Spleen (tissue), 11 donors: Measurements from ENCODE around the gene ATOH8. TPM values are rescaled to one million over a fixed set of nuclear protein-coding genes. Genes with fewer than 3 reads are reported as not detected.

Source experiments
- DNase-seq: peaks from one replicate; pipeline ENCODE4 v3.0.0-alpha.2; 2020
- H3K27ac ChIP-seq, 8 donors: fragments of 200-600 bp; sonication (generic) in 7 of 8; 1 replicate in 4 of 8; 2 replicates in 4 of 8; pipeline versions ENCODE4 v1.5.0 to v1.8.0; 2016 to 2021; ENCODE audit warnings: inconsistent platforms in 4 of 8, mild to moderate bottlenecking in 4 of 8, moderate library complexity in 1 of 8
- H3K27me3 ChIP-seq, 7 donors: fragments of 200-600 bp; sonication (generic) in 6 of 7; replicated peaks in 1 of 7; 1 replicate in 4 of 7; 2 replicates in 3 of 7; pipeline versions ENCODE4 v1.5.0 to v1.8.0; 2016 to 2021; ENCODE audit warnings: inconsistent platforms in 3 of 7, mild to moderate bottlenecking in 1 of 7
- H3K36me3 ChIP-seq, 6 donors: fragments of 200-600 bp; sonication (generic) in 5 of 6; 1 replicate in 4 of 6; 2 replicates in 2 of 6; pipeline versions ENCODE4 v1.5.0 to v1.8.0; 2016 to 2021; ENCODE audit warnings: inconsistent platforms in 2 of 6
- H3K4me1 ChIP-seq, 6 donors: fragments of 200-600 bp; sonication (generic) in 5 of 6; 1 replicate in 3 of 6; 2 replicates in 3 of 6; pipeline versions ENCODE4 v1.5.0 to v1.8.0; 2016 to 2021; ENCODE audit warnings: inconsistent platforms in 3 of 6
- H3K4me3 ChIP-seq, 8 donors: fragments of 200-600 bp; sonication (generic) in 7 of 8; 1 replicate in 4 of 8; 2 replicates in 4 of 8; pipeline versions ENCODE4 v1.5.0 to v1.8.0; 2016 to 2021; ENCODE audit warnings: inconsistent platforms in 4 of 8, mild to moderate bottlenecking in 4 of 8, moderate library complexity in 2 of 8
- H3K9me3 ChIP-seq, 8 donors: fragments of 200-600 bp; sonication (generic) in 7 of 8; 1 replicate in 4 of 8; 2 replicates in 4 of 8; pipeline versions ENCODE4 v1.5.0 to v1.8.0; 2016 to 2021; ENCODE audit warnings: inconsistent platforms in 4 of 8
- POLR2A ChIP-seq, 3 donors: fragments of 450-650 bp; IDR thresholded peaks; one replicate each; pipeline ENCODE4 v1.5.1; 2017; ENCODE audit warnings: antibody characterized with exemption in 3 of 3, mild to moderate bottlenecking in 1 of 3
- POLR2AphosphoS5 ChIP-seq, 3 donors: sonication (generic); formaldehyde crosslinking; IDR thresholded peaks; one replicate each; pipeline ENCODE4 v1.5.1; 2017; ENCODE audit warnings: antibody characterized with exemption in 3 of 3
- WGBS, 5 donors: extraction: QIAGEN DNeasy Blood & Tissue Kit in 3 of 5; methylation state at CpG; one replicate each; pipeline versions ENCODE4 v1.1.5 to v1.1.7; 2013 to 2018; 5-methylcytosine and 5-hydroxymethylcytosine counted together
- intact Hi-C: fragments of 100-400 bp; cut with DNase I; formaldehyde crosslinking; loops from one replicate; pipeline ENCODE4 v1.15.0; 2023; ENCODE audit warnings: low total_unique reads
- polyA plus RNA-seq, 3 donors: library from polyadenylated mRNA; stranded (reverse); fragments of 200-250 nt; gene quantifications; one replicate each; pipeline ENCODE4 v1.2.1, GENCODE V29; 2013
- total RNA-seq, 7 donors: library from RNA; depleted of rRNA in 3 of 7; stranded (reverse); fragments of >200 nt in 3 of 7; fragmentation: NEBNext Ultra II Directional in 4 of 7; extraction: Animal tissue kit (Norgen Biotek cat#: 25700) in 4 of 7; gene quantifications; one replicate each; pipeline versions ENCODE4 v1.1.0 to v1.2.1, GENCODE V29; 2016 to 2021
- TF ChIP-seq, protein P1 (sequence below), 11 experiments: fragments of 200-600 bp in 7 of 11; fragments of 450-650 bp in 4 of 11; sonication (generic) in 4 of 11; IDR thresholded peaks in 8 of 11; conservative IDR thresholded peaks in 3 of 11; 1 replicate in 7 of 11; 2 replicates in 4 of 11; pipeline versions ENCODE4 v1.4.0 to v1.8.0; 2016 to 2021; ENCODE audit warnings: antibody characterized with exemption in 11 of 11, inconsistent platforms in 4 of 11, mild to moderate bottlenecking in 1 of 11
- donor health status: healthy with polysubstance abuse.
- donor health status: DM: no; HTN: no; CAD: no; lungs with moderate emphysema.
- donor health status: DM: no; HTN: no; CAD: no.
- donor health status: Bipolar disorder and iron deficiency.
- donor health status: healthy.
- donor health status: DM: no; HTN: no; CAD: no.
- donor health status: DM: yes; HTN: yes; CAD: no.

Gene ATOH8
- total and polyA plus RNA-seq, 10 donors = 6.4 to 53.0 (median 17.4) TPM

DNA sequence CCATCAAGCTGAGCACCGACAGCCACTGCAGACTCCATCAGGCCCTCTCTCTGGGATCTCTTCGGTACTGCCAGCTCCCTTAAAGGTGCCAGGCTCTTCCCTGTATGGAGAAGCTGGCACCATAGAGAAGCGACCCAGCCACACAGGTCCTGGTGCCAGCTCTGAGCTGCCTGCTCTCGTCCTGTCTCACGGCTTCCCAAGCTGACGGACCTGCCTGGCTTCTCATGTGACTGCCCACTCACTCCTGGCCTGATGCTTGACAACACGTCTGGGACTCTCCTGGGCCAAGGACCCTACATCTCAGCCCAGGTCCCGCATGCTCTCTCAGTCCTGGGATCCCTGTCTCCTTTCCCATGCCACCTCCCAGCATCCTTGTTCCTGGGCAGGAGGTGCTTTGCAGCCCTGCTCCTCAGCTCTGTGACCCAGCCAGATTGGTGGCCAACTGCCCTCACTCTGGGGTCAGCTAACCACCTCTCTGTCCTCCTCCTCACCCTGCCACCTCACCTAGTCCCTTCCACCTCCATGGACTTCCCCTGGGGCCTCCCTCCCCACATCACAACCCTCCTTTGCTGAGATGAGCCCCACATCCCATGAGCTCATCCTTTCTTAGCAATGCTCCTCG, 12.5 kb upstream of the ATOH8 start:
- Histone ChIP-seq H3K36me3 (no peaks in the 10 kb centered on the region), H3K9me3 (no peaks in the 10 kb centered on the region), H3K27me3 (peaks cover 0 to 36% (median 0%) of the 10 kb centered on the region in 7 donors), H3K4me3 (no peak overlapping the region), H3K27ac (peak overlapping the region in 7 of 8 donors; percentile 29 to 80 (median 73)), H3K4me1 (peaks cover 5 to 49% (median 20%) of the 10 kb centered on the region in 6 donors)
- TF ChIP-seq POLR2A (IDR thresholded peaks at IDR 0.05) (no peak), POLR2AphosphoS5 (IDR thresholded peaks at IDR 0.05) (no peak)
- TF ChIP-seq, protein P1, sequence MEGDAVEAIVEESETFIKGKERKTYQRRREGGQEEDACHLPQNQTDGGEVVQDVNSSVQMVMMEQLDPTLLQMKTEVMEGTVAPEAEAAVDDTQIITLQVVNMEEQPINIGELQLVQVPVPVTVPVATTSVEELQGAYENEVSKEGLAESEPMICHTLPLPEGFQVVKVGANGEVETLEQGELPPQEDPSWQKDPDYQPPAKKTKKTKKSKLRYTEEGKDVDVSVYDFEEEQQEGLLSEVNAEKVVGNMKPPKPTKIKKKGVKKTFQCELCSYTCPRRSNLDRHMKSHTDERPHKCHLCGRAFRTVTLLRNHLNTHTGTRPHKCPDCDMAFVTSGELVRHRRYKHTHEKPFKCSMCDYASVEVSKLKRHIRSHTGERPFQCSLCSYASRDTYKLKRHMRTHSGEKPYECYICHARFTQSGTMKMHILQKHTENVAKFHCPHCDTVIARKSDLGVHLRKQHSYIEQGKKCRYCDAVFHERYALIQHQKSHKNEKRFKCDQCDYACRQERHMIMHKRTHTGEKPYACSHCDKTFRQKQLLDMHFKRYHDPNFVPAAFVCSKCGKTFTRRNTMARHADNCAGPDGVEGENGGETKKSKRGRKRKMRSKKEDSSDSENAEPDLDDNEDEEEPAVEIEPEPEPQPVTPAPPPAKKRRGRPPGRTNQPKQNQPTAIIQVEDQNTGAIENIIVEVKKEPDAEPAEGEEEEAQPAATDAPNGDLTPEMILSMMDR (IDR thresholded peaks at IDR 0.05 in 8 of 11, conservative IDR thresholded peaks at IDR 0.05 in 3 of 11) = no peak
- 83 to 95% (median 90%) methylated on average over 7 to 9 of the region's 9 CpGs for WGBS, 5 donors
- no peak for DNase-seq
- intact Hi-C loops = loop anchor here (10.0 kb wide), 1 partner anchor 53 kb away; no protein-coding TSS in a partner anchor

DNA sequence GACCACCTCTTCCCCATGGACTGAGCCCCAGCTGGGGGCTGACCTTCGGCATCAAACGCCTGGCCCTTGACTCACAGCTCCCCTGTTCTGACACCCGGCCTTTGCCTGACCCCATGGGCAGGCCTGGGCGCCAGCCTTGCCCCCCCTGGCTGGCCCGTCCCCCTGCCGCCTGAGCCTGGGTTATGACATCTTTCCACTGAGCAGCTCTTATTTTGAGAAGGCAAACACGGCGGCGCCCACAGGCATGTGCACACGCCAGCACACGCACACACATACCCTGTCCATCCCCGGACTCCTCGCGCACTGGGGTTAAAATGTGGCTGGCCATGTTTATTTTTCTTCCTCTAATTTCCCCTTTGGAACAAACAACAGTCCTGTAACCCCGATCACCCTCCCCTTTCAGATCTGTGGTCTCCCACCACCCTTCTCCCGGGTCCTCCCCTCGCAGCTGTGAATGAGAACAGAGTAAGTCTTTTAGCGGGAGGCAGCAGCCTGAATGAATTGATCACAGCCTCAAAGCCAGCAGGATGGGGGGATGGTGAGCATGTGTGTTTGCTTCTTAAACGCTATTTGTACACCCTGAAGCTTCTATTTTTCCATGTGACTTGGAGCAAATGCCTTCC, 11.8 kb upstream of the ATOH8 start:
- TF ChIP-seq, protein P1 (IDR thresholded peaks at IDR 0.05 in 8 of 11, conservative IDR thresholded peaks at IDR 0.05 in 3 of 11) = no peak
- TF ChIP-seq POLR2A (IDR thresholded peaks at IDR 0.05) (no peak), POLR2AphosphoS5 (IDR thresholded peaks at IDR 0.05) (peak; percentile 38 to 77 (median 62))
- Histone ChIP-seq H3K4me3 (no peak overlapping the region), H3K27me3 (peaks cover 0 to 42% (median 0%) of the 10 kb centered on the region in 7 donors), H3K9me3 (no peaks in the 10 kb centered on the region), H3K36me3 (no peaks in the 10 kb centered on the region), H3K27ac (peak overlapping the region in 7 of 8 donors; percentile 29 to 80 (median 73)), H3K4me1 (peaks cover 5 to 51% (median 21%) of the 10 kb centered on the region in 6 donors)
- no peak for DNase-seq
- intact Hi-C loops = loop anchor here (10.0 kb wide), 1 partner anchor 53 kb away; no protein-coding TSS in a partner anchor
- 63 to 73% (median 69%) methylated on average over 19 of the region's 19 CpGs for WGBS, 5 donors

DNA sequence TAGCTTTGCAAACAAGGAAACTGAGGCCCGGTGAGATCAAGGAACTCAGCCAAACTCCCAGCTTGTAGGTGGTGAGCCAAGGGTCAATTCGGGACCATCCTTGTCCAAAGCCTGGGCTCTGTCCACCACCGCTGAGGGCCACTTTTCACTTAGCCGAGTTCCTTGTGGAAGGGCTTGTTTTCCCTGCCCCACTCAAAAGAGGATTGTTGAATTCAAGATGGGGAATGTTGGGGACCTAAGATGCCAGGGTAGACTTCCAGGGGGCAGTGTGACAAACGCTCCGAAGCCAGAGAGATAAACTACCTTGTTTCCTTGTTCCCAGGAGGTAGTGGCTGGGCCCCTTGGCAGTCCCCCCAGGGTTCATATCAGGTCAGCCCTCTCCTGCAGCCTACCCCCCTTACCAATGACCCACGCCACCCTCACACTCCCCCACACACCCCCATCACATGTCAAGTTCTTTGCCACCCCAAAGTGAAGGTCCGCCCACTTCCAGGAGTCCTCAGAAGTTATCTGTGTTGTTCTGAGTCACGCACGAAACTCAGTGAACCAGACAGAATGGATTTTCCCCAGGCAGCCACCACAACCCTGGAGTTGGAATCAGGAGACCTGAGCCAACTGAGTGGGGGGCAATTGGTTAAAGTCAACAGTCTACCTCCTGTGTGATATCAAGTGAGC, 10.3 kb upstream of the ATOH8 start:
- intact Hi-C loops = loop anchor here (10.0 kb wide), 1 partner anchor 51 kb away; no protein-coding TSS in a partner anchor
- Histone ChIP-seq H3K27ac (peak overlapping the region in 5 of 8 donors; percentile 53 to 77 (median 73)), H3K4me3 (no peak overlapping the region), H3K9me3 (peaks cover 0 to 3% (median 0%) of the 10 kb centered on the region in 8 donors), H3K36me3 (no peaks in the 10 kb centered on the region), H3K4me1 (peaks cover 6 to 62% (median 26%) of the 10 kb centered on the region in 6 donors), H3K27me3 (peaks cover 0 to 47% (median 0%) of the 10 kb centered on the region in 7 donors)
- DNase-seq = no peak
- WGBS, 5 donors = 64 to 83% (median 74%) methylated on average over 10 of the region's 10 CpGs
- TF ChIP-seq, protein P1 (IDR thresholded peaks at IDR 0.05 in 8 of 11, conservative IDR thresholded peaks at IDR 0.05 in 3 of 11) = no peak
- TF ChIP-seq POLR2AphosphoS5 (IDR thresholded peaks at IDR 0.05) (no peak), POLR2A (IDR thresholded peaks at IDR 0.05) (no peak)
